Measurements from ENCODE around the gene ELMO3.

Gene ELMO3

DNA sequence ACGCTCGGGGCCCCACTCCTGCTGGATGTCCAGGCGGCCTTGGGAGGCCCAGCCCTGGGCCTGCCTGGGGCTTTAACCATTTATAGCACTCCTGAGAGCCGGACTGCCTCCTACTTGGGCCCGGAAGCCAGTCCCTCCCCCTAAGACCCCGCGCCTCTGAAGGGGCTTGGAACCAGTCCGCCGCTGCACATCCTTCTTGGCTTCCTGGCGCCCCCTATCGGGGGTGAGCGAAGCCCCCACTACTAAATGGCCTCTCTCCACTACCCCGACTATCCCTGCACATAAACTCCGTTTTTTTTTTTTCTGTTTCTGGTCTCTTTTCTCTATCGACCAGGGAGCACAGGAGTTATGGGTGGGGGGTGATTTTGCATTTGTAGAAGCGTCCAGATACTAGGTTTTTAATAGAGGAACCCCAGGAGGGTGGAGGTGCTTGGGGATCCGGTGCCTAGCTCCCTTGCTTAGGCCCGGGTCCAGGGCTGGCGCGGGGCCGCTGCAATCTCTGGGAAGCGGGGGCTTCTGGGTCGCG lies 29.2 kb upstream of the ELMO3 start:
- in situ Hi-C loops (cut with MboI; ENCODE audit: low pct_unique_long_range_greater_than_20kb, low sequenced_read_pairs, unreplicated experiment): no loop called here
- TF ChIP-seq, protein P1, sequence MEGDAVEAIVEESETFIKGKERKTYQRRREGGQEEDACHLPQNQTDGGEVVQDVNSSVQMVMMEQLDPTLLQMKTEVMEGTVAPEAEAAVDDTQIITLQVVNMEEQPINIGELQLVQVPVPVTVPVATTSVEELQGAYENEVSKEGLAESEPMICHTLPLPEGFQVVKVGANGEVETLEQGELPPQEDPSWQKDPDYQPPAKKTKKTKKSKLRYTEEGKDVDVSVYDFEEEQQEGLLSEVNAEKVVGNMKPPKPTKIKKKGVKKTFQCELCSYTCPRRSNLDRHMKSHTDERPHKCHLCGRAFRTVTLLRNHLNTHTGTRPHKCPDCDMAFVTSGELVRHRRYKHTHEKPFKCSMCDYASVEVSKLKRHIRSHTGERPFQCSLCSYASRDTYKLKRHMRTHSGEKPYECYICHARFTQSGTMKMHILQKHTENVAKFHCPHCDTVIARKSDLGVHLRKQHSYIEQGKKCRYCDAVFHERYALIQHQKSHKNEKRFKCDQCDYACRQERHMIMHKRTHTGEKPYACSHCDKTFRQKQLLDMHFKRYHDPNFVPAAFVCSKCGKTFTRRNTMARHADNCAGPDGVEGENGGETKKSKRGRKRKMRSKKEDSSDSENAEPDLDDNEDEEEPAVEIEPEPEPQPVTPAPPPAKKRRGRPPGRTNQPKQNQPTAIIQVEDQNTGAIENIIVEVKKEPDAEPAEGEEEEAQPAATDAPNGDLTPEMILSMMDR (IDR thresholded peaks at IDR 0.05; ENCODE audit: extremely low read depth, insufficient read depth, missing control alignments): peak; percentile 76
- DNase-seq (ENCODE audit: low spot score): no peak

DNA sequence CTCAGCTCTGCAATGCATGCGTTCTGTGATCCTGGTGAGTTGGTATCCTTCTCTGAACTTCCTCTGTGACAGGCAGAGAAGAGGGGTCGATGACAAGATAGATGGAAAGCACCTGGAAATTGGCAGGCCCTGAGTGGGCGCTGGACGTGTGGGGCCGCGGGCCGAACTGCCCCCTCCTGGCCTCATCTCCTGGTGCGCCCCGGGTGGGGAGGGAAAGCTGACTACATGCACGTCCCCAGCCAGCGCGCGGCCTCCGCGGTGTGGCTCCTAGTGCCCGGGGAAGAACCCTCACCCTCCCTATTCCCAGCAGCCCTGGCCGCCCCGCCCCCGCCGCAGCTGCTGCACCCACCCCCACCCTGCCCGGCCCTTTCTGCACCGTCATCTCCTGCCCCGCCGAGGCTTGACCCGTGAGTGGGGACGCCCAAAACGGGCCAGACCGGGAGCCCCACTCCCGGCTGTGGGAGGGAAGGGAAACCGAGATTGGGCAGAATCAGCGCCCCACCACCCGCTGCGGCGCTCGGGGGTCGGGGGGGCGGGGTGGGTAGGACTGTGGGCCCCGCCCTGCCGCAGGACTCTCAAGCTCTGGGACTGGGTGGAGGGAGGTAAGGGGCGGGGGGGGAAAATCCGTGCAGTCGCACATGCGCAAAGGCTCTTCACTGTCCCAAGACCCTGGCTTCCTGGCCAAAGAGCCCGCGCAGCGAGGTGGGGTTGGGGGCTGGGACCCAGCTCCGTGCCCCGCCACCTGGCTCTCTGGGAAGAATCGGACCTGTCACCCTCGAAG lies 28.6 kb upstream of the ELMO3 start, which contains the start of gene NOL3:
NOL3 (plus strand) TSS at position 371 of the 781 bp plus-strand sequence.
- in situ Hi-C loops (cut with MboI; ENCODE audit: low pct_unique_long_range_greater_than_20kb, low sequenced_read_pairs, unreplicated experiment): no loop called here
- TF ChIP-seq, protein P1 (IDR thresholded peaks at IDR 0.05; ENCODE audit: extremely low read depth, insufficient read depth, missing control alignments): no peak
- peak; percentile 86 for DNase-seq (ENCODE audit: low spot score)

DNA sequence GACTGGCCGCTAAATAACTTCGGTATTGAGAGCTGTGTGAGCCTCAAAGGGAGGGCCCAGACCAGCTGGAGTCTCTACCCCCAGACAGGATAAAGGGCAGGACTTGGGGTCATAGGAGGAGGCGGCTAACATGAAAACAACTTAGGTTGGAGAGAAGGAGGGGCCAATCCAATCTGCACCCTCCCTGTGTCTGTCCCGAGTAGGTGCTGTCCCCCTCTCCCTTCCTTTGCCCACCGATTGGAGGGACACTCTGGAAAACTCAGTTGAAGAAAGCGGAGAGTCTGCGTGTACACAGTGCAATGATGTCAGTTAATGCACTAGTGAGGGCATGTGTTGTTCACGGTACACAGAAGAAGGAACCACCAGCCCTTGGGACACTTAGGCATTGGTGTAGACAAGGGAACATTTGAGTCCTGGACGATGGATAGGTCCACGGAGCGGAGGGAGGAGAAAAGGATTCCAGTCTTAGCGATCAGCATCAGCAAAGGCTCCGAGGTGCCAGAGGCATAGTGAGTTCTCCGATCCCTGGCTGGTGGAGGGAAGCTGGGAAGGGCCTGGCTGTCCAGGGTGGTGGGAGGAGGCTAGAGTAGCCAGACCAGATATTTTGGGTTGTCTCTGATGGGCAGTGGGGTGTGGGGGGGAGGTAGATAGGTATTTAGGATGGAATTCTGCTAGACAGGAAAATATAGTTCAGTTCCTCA lies 27.8 kb upstream of the ELMO3 start:
- in situ Hi-C loops (cut with MboI; ENCODE audit: low pct_unique_long_range_greater_than_20kb, low sequenced_read_pairs, unreplicated experiment): no loop called here
- no peak for DNase-seq (ENCODE audit: low spot score)
- TF ChIP-seq, protein P1 (IDR thresholded peaks at IDR 0.05; ENCODE audit: extremely low read depth, insufficient read depth, missing control alignments): no peak

DNA sequence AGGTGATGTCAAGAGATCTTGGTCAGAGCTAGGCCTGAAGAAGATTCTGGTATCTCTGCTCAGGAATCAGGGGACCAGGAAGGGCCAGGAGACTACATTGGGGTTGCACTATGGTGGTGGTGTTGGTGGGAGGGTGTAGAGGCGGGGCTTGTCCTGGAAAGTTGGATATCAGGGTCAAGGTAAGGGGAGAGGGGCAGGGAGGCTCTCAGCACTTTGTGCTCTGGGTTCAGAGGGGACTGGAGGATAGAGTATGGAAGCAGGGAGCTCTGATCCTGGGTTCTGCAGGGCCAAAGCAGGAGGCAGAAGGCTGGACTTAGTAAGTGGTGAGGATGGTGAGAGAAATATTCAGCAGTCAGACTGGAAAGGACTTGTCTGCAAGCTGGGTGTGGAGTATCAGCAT lies 25.6 kb upstream of the ELMO3 start:
- in situ Hi-C loops (cut with MboI; ENCODE audit: low pct_unique_long_range_greater_than_20kb, low sequenced_read_pairs, unreplicated experiment): no loop called here
- TF ChIP-seq, protein P1 (IDR thresholded peaks at IDR 0.05; ENCODE audit: extremely low read depth, insufficient read depth, missing control alignments): no peak
- no peak for DNase-seq (ENCODE audit: low spot score)

DNA sequence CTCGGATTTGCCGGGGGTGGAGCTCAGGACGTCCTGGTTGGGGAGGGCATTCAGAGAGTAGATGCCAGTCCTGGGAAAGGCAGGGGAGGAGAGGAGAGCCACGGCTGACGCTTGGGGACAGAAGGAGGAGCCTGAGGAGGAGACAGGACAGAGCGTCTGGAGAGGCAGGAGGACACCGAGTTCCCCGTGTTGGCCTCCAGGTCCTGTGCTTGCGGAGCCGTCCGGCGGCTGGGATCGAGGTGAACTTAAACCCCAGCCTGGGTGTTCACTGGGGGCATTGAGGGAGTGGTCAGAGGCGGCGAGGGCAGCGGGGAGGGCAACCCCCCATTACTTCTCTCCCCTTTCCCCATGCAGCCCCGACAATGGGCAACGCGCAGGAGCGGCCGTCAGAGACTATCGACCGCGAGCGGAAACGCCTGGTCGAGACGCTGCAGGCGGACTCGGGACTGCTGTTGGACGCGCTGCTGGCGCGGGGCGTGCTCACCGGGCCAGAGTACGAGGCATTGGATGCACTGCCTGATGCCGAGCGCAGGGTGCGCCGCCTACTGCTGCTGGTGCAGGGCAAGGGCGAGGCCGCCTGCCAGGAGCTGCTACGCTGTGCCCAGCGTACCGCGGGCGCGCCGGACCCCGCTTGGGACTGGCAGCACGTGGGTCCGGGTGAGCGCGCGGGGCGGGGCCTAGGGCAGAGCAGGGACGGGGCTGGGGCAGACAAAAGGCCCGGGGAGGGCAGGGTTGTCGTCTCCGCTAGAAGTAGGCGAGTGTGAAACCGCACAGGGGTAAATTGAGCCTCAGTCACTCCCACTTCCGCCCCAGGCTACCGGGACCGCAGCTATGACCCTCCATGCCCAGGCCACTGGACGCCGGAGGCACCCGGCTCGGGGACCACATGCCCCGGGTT lies 24.9 kb upstream of the ELMO3 start:
- DNase-seq (ENCODE audit: low spot score): peak; percentile 79
- TF ChIP-seq, protein P1 (IDR thresholded peaks at IDR 0.05; ENCODE audit: extremely low read depth, insufficient read depth, missing control alignments): no peak
- in situ Hi-C loops (cut with MboI; ENCODE audit: low pct_unique_long_range_greater_than_20kb, low sequenced_read_pairs, unreplicated experiment): no loop called here

DNA sequence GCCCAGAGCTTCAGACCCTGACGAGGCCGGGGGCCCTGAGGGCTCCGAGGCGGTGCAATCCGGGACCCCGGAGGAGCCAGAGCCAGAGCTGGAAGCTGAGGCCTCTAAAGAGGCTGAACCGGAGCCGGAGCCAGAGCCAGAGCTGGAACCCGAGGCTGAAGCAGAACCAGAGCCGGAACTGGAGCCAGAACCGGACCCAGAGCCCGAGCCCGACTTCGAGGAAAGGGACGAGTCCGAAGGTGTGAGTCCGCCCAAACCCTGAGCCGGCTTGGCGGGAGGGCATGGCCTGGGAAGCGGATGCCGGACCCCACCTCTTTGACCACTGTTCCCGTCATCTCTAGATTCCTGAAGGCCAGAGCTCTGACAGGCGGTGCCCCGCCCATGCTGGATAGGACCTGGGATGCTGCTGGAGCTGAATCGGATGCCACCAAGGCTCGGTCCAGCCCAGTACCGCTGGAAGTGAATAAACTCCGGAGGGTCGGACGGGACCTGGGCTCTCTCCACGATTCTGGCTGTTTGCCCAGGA lies 24.2 kb upstream of the ELMO3 start:
- TF ChIP-seq, protein P1 (IDR thresholded peaks at IDR 0.05; ENCODE audit: extremely low read depth, insufficient read depth, missing control alignments): no peak
- no peak for DNase-seq (ENCODE audit: low spot score)
- in situ Hi-C loops (cut with MboI; ENCODE audit: low pct_unique_long_range_greater_than_20kb, low sequenced_read_pairs, unreplicated experiment): no loop called here

Data from GM13977 (cell line).